Adrenal gland (tissue), 12 donors: ENCODE data around the gene TMEM204. TPM values are rescaled to one million over a fixed set of nuclear protein-coding genes. Genes with fewer than 3 reads are reported as not detected.

Experiments
- DNase-seq, 7 donors: peaks; one replicate each; pipeline ENCODE4 v3.0.0-alpha.2; 2019 to 2020
- H3K27ac ChIP-seq, 5 donors: fragments of 200-600 bp; sonication (generic) in 4 of 5; 1 replicate in 3 of 5; 2 replicates in 2 of 5; pipeline versions ENCODE4 v1.5.1 to v1.8.0; 2016 to 2020; ENCODE audit warnings: mild to moderate bottlenecking in 1 of 5
- H3K27me3 ChIP-seq: fragments of 200-600 bp; 2 replicates; pipeline ENCODE4 v1.8.0; 2021
- H3K36me3 ChIP-seq, 2 donors: fragments of 200-600 bp; replicated peaks in 1 of 2; 1 replicate in 1 of 2; 2 replicates in 1 of 2; pipeline versions ENCODE4 v1.5.1 to v1.8.0; 2018 to 2022
- H3K4me1 ChIP-seq, 2 donors: fragments of 200-600 bp; replicated peaks in 1 of 2; 1 replicate in 1 of 2; 2 replicates in 1 of 2; pipeline versions ENCODE4 v1.5.1 to v1.8.0; 2018 to 2021
- H3K4me3 ChIP-seq, 4 donors: fragments of 200-600 bp; sonication (generic) in 3 of 4; one replicate each; pipeline ENCODE4 v1.5.1; 2016 to 2018
- H3K9me3 ChIP-seq, 3 donors: fragments of 200-600 bp; sonication (generic) in 1 of 3; replicated peaks in 1 of 3; 1 replicate in 2 of 3; 2 replicates in 1 of 3; pipeline versions ENCODE4 v1.5.1 to v1.8.0; 2016 to 2021
- CTCF ChIP-seq, 6 experiments: fragments of 450-650 bp in 4 of 6; fragments of 200-600 bp in 2 of 6; sonication (generic) in 1 of 6; IDR thresholded peaks; 1 replicate in 5 of 6; 2 replicates in 1 of 6; pipeline versions ENCODE4 v1.5.1 to v1.8.0; 2016 to 2021; ENCODE audit warnings: antibody characterized with exemption in 6 of 6, mild to moderate bottlenecking in 2 of 6, moderate library complexity in 1 of 6
- POLR2A ChIP-seq, 2 donors: fragments of 450-650 bp; IDR thresholded peaks; one replicate each; pipeline ENCODE4 v1.6.1; 2017; ENCODE audit warnings: antibody characterized with exemption in 2 of 2, mild to moderate bottlenecking in 2 of 2, moderate library complexity in 1 of 2
- WGBS, 4 donors: extraction: QIAGEN DNeasy Blood & Tissue Kit in 2 of 4; methylation state at CpG; one replicate each; pipeline versions ENCODE4 v1.1.5 to v1.1.7; 2013 to 2017; 5-methylcytosine and 5-hydroxymethylcytosine counted together
- intact Hi-C, 2 donors: fragments of 100-400 bp; cut with DNase I; formaldehyde crosslinking; loops; one replicate each; pipeline versions ENCODE4 v1.14.1 to v1.15.0; 2022 to 2023
- polyA plus RNA-seq, 3 donors: library from polyadenylated mRNA; stranded (reverse); fragments of 200-250 nt in 2 of 3; fragments of 350-450 nt in 1 of 3; fragmentation: Illumina TruSeq in 1 of 3; extraction: RNeasy Lipid Tissue Mini Kit (QIAGEN cat#74804) in 1 of 3; gene quantifications; one replicate each; pipeline ENCODE4 v1.2.3, GENCODE V29; 2013 to 2014
- total RNA-seq, 9 donors: library from RNA; depleted of rRNA in 4 of 9; stranded (reverse); fragments of >200 nt in 4 of 9; fragments of 120-200 nt in 1 of 9; fragmentation: NEBNext Ultra II Directional in 1 of 9; extraction: Animal tissue kit (Norgen Biotek cat#: 25700) in 1 of 9; gene quantifications; one replicate each; pipeline versions ENCODE4 v1.1.0 to v1.2.4, GENCODE V29; 2013 to 2023
- donor health status: healthy with polysubstance abuse.
- donor health status: Bipolar disorder and iron deficiency.
- donor health status: DM: yes; HTN: yes; CAD: no.
- donor health status: DM: no; HTN: no; CAD: no.
- donor health status: DM: no; HTN: no; CAD: no.
- donor health status: DM: yes; HTN: yes; CAD: no.

The TMEM204 gene
- total and polyA plus RNA-seq, 12 donors = 7.4 to 77.2 (median 26.0) TPM

GRCh38 chr16:1500465-1501150, 32.9 kb upstream of the TMEM204 start:
- H3K9me3 ChIP-seq = no peaks in the 10 kb centered on the region
- no peak overlapping the region for H3K27ac ChIP-seq
- H3K4me1 ChIP-seq = no peaks in the 10 kb centered on the region
- no peak for TF ChIP-seq POLR2A (IDR thresholded peaks at IDR 0.05)
- TF ChIP-seq CTCF (IDR thresholded peaks at IDR 0.05) = no peak
- no peaks in the 10 kb centered on the region for H3K27me3 ChIP-seq
- H3K36me3 ChIP-seq = peaks cover 0 to 70% of the 10 kb centered on the region in 2 donors
- intact Hi-C loops = no loop called here
- H3K4me3 ChIP-seq = no peak overlapping the region
- DNase-seq = no peak
- 80 to 93% (median 92%) methylated on average over 6 to 44 of the region's 44 CpGs for WGBS, 4 donors

GRCh38 chr16:1501630-1502029, 31.8 kb upstream of the TMEM204 start:
- Histone ChIP-seq H3K4me1 (no peaks in the 10 kb centered on the region), H3K36me3 (peaks cover 0 to 64% of the 10 kb centered on the region in 2 donors), H3K27ac (no peak overlapping the region), H3K4me3 (no peak overlapping the region), H3K9me3 (no peaks in the 10 kb centered on the region), H3K27me3 (no peaks in the 10 kb centered on the region)
- DNase-seq = no peak
- TF ChIP-seq CTCF (IDR thresholded peaks at IDR 0.05) = no peak
- TF ChIP-seq POLR2A (IDR thresholded peaks at IDR 0.05) = no peak
- intact Hi-C loops = no loop called here
- WGBS, 4 donors = 80 to 93% (median 90%) methylated on average over 3 to 23 of the region's 23 CpGs

- Histone ChIP-seq H3K9me3 (no peaks in the 10 kb centered on the region), H3K27me3 (no peaks in the 10 kb centered on the region), H3K36me3 (peaks cover 0 to 59% of the 10 kb centered on the region in 2 donors), H3K4me1 (no peaks in the 10 kb centered on the region), H3K27ac (no peak overlapping the region), H3K4me3 (no peak overlapping the region)
- DNase-seq = no peak
- TF ChIP-seq POLR2A (IDR thresholded peaks at IDR 0.05) = no peak
- TF ChIP-seq CTCF (IDR thresholded peaks at IDR 0.05) = no peak
- 90 to 100% (median 96%) methylated on average over 7 to 42 of the region's 42 CpGs for WGBS, 4 donors
- intact Hi-C loops = no loop called here
Measured at GRCh38 chr16:1502092-1503004, 31.1 kb upstream of the TMEM204 start.

- H3K9me3 ChIP-seq = no peaks in the 10 kb centered on the region
- no peak overlapping the region for H3K4me3 ChIP-seq
- 95 to 97% (median 96%) methylated on average over 36 to 37 of the region's 37 CpGs for WGBS, 4 donors
- TF ChIP-seq CTCF (IDR thresholded peaks at IDR 0.05) (no peak), POLR2A (IDR thresholded peaks at IDR 0.05) (no peak)
- H3K27me3 ChIP-seq = no peaks in the 10 kb centered on the region
- no peak overlapping the region for H3K27ac ChIP-seq
- no peaks in the 10 kb centered on the region for H3K4me1 ChIP-seq
- intact Hi-C loops = no loop called here
- H3K36me3 ChIP-seq = peaks cover 0 to 55% of the 10 kb centered on the region in 2 donors
- DNase-seq = no peak
Measured at GRCh38 chr16:1503110-1503955, 30.1 kb upstream of the TMEM204 start.
